H1 (cell line): ENCODE data around the gene SCYL2. TPM values are rescaled to one million over a fixed set of nuclear protein-coding genes. Genes with fewer than 3 reads are reported as not detected.

ENCODE experiments used
- CTCF ChIA-PET: fragments of 300-600 bp; sonication (Branson Sonifier 250); formaldehyde crosslinking; loops from one replicate; lab custom pipeline; 2021; ENCODE audit not compliant: partially characterized antibody; lab: Charles Lee
- POLR2A ChIA-PET: fragments of 300-600 bp; sonication (Branson Sonifier 250); formaldehyde crosslinking; loops from one replicate; lab custom pipeline; 2021; ENCODE audit warnings: inconsistent platforms; ENCODE audit not compliant: partially characterized antibody; lab: Charles Lee
- DNase-seq, 2 experiments: peaks; one replicate each; pipeline versions ENCODE4 v3.0.0 to v3.0.0-alpha.2; 2010 to 2022; ENCODE audit warnings: low spot score in 2 of 2, low read depth in 1 of 2, mixed read lengths in 1 of 2
- FAIRE-seq: peaks from 2 replicates; lab custom pipeline; 2011; peaks lifted over from hg19 to GRCh38; lab: Jason Lieb, UNC
- H2AFZ ChIP-seq: 2 replicates; pipeline ENCODE4 v1.8.1; 2012; ENCODE audit warnings: low read length, inconsistent platforms
- H2AK5ac ChIP-seq: 2 replicates; pipeline ENCODE4 v1.6.1; 2013; ENCODE audit warnings: low read depth, low read length
- H2BK120ac ChIP-seq: replicated peaks from 2 replicates; pipeline ENCODE3; 2013; ENCODE audit warnings: low read depth, low read length, inconsistent platforms
- H2BK12ac ChIP-seq: 2 replicates; pipeline ENCODE4 v1.6.1; 2013; ENCODE audit warnings: low read depth, low read length
- H2BK15ac ChIP-seq: 2 replicates; pipeline ENCODE4 v1.6.1; 2013; ENCODE audit warnings: low read length
- H2BK20ac ChIP-seq: 2 replicates; pipeline ENCODE4 v1.6.1; 2013; ENCODE audit warnings: low read length
- H2BK5ac ChIP-seq: 2 replicates; pipeline ENCODE4 v1.6.1; 2013; ENCODE audit warnings: low read depth, low read length
- H3K14ac ChIP-seq: 2 replicates; pipeline ENCODE4 v1.6.1; 2013; ENCODE audit warnings: inconsistent platforms; ENCODE audit not compliant: insufficient read length
- H3K18ac ChIP-seq: 2 replicates; pipeline ENCODE4 v1.6.1; 2013; ENCODE audit warnings: low read length; ENCODE audit errors: extremely low read depth
- H3K23ac ChIP-seq: 2 replicates; pipeline ENCODE4 v1.6.1; 2013; ENCODE audit warnings: inconsistent platforms; ENCODE audit not compliant: insufficient read length
- H3K23me2 ChIP-seq: 2 replicates; pipeline ENCODE4 v1.6.1; 2013; ENCODE audit warnings: low read depth, low read length
- H3K27ac ChIP-seq: 2 replicates; pipeline ENCODE4 v1.6.1; 2011; ENCODE audit warnings: low read depth, low read length, inconsistent platforms
- H3K27me3 ChIP-seq, 4 experiments: replicated peaks in 1 of 4; 1 replicate in 1 of 4; 2 replicates in 3 of 4; pipeline versions ENCODE4 v1.6.1 to v1.8.1; 2011 to 2013; ENCODE audit warnings: low read length in 3 of 4, mild to moderate bottlenecking in 3 of 4, inconsistent platforms in 2 of 4, mixed read lengths in 2 of 4, moderate library complexity in 1 of 4; ENCODE audit not compliant: control insufficient read depth in 3 of 4, insufficient read depth in 3 of 4; ENCODE audit errors: extremely low read depth in 1 of 4
- H3K36me3 ChIP-seq, 4 experiments: 2 replicates each; pipeline versions ENCODE4 v1.6.1 to v1.8.1; 2011 to 2013; ENCODE audit warnings: mild to moderate bottlenecking in 4 of 4, low read length in 3 of 4, moderate library complexity in 2 of 4, control low read depth in 1 of 4, inconsistent platforms in 1 of 4; ENCODE audit not compliant: insufficient read depth in 4 of 4, control insufficient read depth in 2 of 4
- H3K4ac ChIP-seq: replicated peaks from 2 replicates; pipeline ENCODE3; 2013; ENCODE audit warnings: low read length, low read depth, mixed read lengths, inconsistent platforms; ENCODE audit not compliant: insufficient read length
- H3K4me1 ChIP-seq, 4 experiments: replicated peaks in 1 of 4; 1 replicate in 1 of 4; 2 replicates in 3 of 4; pipeline versions ENCODE4 v1.6.1 to v1.8.1; 2011 to 2013; ENCODE audit warnings: low read length in 3 of 4, inconsistent platforms in 2 of 4, mixed read lengths in 1 of 4; ENCODE audit not compliant: insufficient read depth in 4 of 4, control insufficient read depth in 3 of 4
- H3K4me2 ChIP-seq, 2 experiments: 2 replicates each; pipeline versions ENCODE4 v1.6.1 to v1.8.1; 2011 to 2013; ENCODE audit warnings: low read depth in 2 of 2, low read length in 2 of 2, control low read depth in 1 of 2, inconsistent platforms in 1 of 2, mild to moderate bottlenecking in 1 of 2; ENCODE audit not compliant: insufficient read depth in 1 of 2
- H3K4me3 ChIP-seq, 4 experiments: fragments of 200-600, 300-600 bp in 1 of 4; sonication (generic), shearing (Covaris generic), sonication (Bioruptor Twin) in 1 of 4; 2 replicates each; pipeline versions ENCODE4 v1.5.1 to v1.8.1; 2011 to 2016; ENCODE audit warnings: low read length in 4 of 4, low read depth in 3 of 4, control low read depth in 2 of 4, inconsistent platforms in 2 of 4, mild to moderate bottlenecking in 2 of 4, mixed read lengths in 1 of 4, moderate library complexity in 1 of 4; ENCODE audit not compliant: insufficient read depth in 2 of 4; ENCODE audit errors: extremely low read depth in 1 of 4
- H3K56ac ChIP-seq: replicated peaks from 2 replicates; pipeline ENCODE3; 2013; ENCODE audit warnings: low read depth, mild to moderate bottlenecking, mixed read lengths, low read length, inconsistent platforms; ENCODE audit not compliant: insufficient read length
- H3K79me1 ChIP-seq: 2 replicates; pipeline ENCODE4 v1.6.1; 2013; ENCODE audit warnings: low read depth, low read length, control low read depth
- H3K79me2 ChIP-seq, 2 experiments: 2 replicates each; pipeline versions ENCODE4 v1.6.1 to v1.8.1; 2012 to 2013; ENCODE audit warnings: low read length in 2 of 2, mild to moderate bottlenecking in 2 of 2, inconsistent platforms in 1 of 2; ENCODE audit not compliant: insufficient read depth in 2 of 2, control insufficient read depth in 1 of 2
- H3K9ac ChIP-seq, 4 experiments: replicated peaks in 1 of 4; 1 replicate in 1 of 4; 2 replicates in 3 of 4; pipeline versions ENCODE4 v1.6.1 to v1.8.1; 2011 to 2013; ENCODE audit warnings: low read depth in 3 of 4, low read length in 3 of 4, control low read depth in 2 of 4, mild to moderate bottlenecking in 2 of 4, moderate library complexity in 2 of 4, inconsistent platforms in 1 of 4; ENCODE audit errors: extremely low read depth in 1 of 4
- H3K9me3 ChIP-seq, 2 experiments: 2 replicates each; pipeline versions ENCODE4 v1.6.1 to v1.8.1; 2012 to 2013; ENCODE audit warnings: mild to moderate bottlenecking in 2 of 2, moderate library complexity in 2 of 2, control low read depth in 1 of 2, inconsistent platforms in 1 of 2, low read depth in 1 of 2, low read length in 1 of 2, mixed read lengths in 1 of 2; ENCODE audit not compliant: insufficient read depth in 2 of 2
- H4K20me1 ChIP-seq, 2 experiments: replicated peaks in 1 of 2; 2 replicates each; pipeline versions ENCODE3 to v1.8.1; 2011 to 2013; ENCODE audit warnings: inconsistent platforms in 2 of 2, low read length in 2 of 2, mild to moderate bottlenecking in 1 of 2; ENCODE audit not compliant: insufficient read depth in 2 of 2, control insufficient read depth in 1 of 2
- H4K5ac ChIP-seq: 2 replicates; pipeline ENCODE4 v1.6.1; 2013; ENCODE audit warnings: low read length, low read depth, mixed read lengths, inconsistent platforms; ENCODE audit not compliant: insufficient read length
- H4K8ac ChIP-seq: 2 replicates; pipeline ENCODE4 v1.8.0; 2013; ENCODE audit warnings: mild to moderate bottlenecking, moderate library complexity, low read length, inconsistent platforms; ENCODE audit not compliant: insufficient read depth; ENCODE audit errors: extremely low read depth
- H4K91ac ChIP-seq: replicated peaks from 2 replicates; pipeline ENCODE3; 2013; ENCODE audit warnings: low read length, mixed read lengths, inconsistent platforms; ENCODE audit not compliant: insufficient read length
- GABPA ChIP-seq: IDR thresholded peaks from 2 replicates; pipeline ENCODE4 v1.6.1; 2011; ENCODE audit warnings: mild to moderate bottlenecking, low read length, moderate library complexity, borderline replicate concordance; ENCODE audit not compliant: insufficient read depth
- HDAC6 ChIP-seq: IDR thresholded peaks from one replicate; pipeline ENCODE4 v1.7.1; 2012; ENCODE audit warnings: low read depth, mild to moderate bottlenecking, inconsistent platforms, low read length, moderate library complexity
- JUN ChIP-seq: IDR thresholded peaks from 2 replicates; pipeline ENCODE4 v1.6.1; 2011; ENCODE audit warnings: low read depth, mild to moderate bottlenecking, improper control_type of control experiment, low read length
- NRF1 ChIP-seq: IDR thresholded peaks from 2 replicates; pipeline ENCODE4 v1.6.1; 2011; ENCODE audit warnings: mild to moderate bottlenecking, low read depth, low read length, improper control_type of control experiment
- POU5F1 ChIP-seq: IDR thresholded peaks from 2 replicates; pipeline ENCODE4 v1.6.1; 2011; ENCODE audit warnings: low read depth, mild to moderate bottlenecking, low read length, moderate library complexity
- SIX5 ChIP-seq: IDR thresholded peaks from 2 replicates; pipeline ENCODE4 v1.6.1; 2011; ENCODE audit warnings: mild to moderate bottlenecking, low read depth, low read length
- SRF ChIP-seq: IDR thresholded peaks from 2 replicates; pipeline ENCODE4 v1.6.1; 2011; ENCODE audit warnings: mild to moderate bottlenecking, low read depth, low read length, moderate library complexity
- SUZ12 ChIP-seq: fragments of 200-600 bp; sonication (generic); IDR thresholded peaks from 2 replicates; pipeline ENCODE4 v1.6.1; 2012; ENCODE audit warnings: mild to moderate bottlenecking, inconsistent platforms, low read length, moderate library complexity, mixed read lengths
- WGBS, 2 experiments: shearing (Covaris generic) in 1 of 2; methylation state at CpG; one replicate each; pipeline versions ENCODE4 v1.1.6 to v1.1.7; 2013 to 2015; ENCODE audit warnings: low lambda C conversion rate in 2 of 2, mixed read lengths in 2 of 2, inconsistent platforms in 1 of 2, low coverage in 1 of 2, missing lambda C conversion rate in 1 of 2; ENCODE audit not compliant: insufficient replicate concordance in 2 of 2, insufficient coverage in 1 of 2, insufficient read length in 1 of 2; ENCODE audit errors: extremely low coverage in 1 of 2, missing lambda C conversion rate in 1 of 2; 5-methylcytosine and 5-hydroxymethylcytosine counted together
- polyA plus RNA-seq, 7 experiments: library from polyadenylated mRNA; depleted of rRNA in 3 of 7; stranded (reverse) in 5 of 7; unstranded in 2 of 7; fragments of >200 nt in 5 of 7; fragments of 200-250 nt in 2 of 7; gene quantifications; 1 replicate in 5 of 7; 2 replicates in 1 of 7; 4 replicates in 1 of 7; pipeline versions ENCODE4 v1.2.1 to v1.2.3, GENCODE V29; 2011 to 2013; ENCODE audit warnings: missing spikeins in 2 of 7, mixed read lengths in 2 of 7
- total RNA-seq: library from RNA; stranded (reverse); fragmentation: NEBNext Ultra II Directional; extraction: Animal tissue kit (Norgen Biotek cat#: 25700); gene quantifications from 2 replicates; pipeline ENCODE4 v1.2.1, GENCODE V29; 2021

Gene SCYL2
- total and polyA plus RNA-seq, 2 of the 8 experiments (the other 6 are each of a cell fraction or from before 2014, with no cell fraction given): 8.9 to 48.7 TPM

DNA sequence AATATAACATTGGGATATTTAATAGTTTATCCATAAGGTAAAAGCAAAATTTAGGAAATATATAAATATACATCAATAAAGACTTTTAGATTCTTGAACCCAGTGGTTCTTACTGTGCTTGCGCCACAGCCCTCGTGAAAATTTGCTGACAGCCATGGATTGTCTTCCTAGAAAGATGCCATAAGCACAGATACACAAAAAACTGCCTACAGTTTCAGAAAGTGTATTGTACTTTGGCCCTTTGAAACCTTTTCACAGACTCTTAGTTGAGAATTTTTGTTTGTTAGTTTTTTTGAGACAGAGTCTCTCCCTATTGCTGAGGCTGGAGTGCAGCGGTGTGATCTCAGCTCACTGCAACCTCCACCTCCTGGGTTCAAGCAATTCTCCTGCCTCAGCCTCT lies 28.2 kb upstream of the SCYL2 start:
- H2AK5ac ChIP-seq: no peak overlapping the region
- CTCF ChIA-PET: interaction anchor here (0.7 kb wide), 1 partner anchor 78 kb away, joined by 3 read pairs; no protein-coding TSS in a partner anchor
- H3K79me2 ChIP-seq: no peaks in the 10 kb centered on the region
- no peak overlapping the region for H3K23ac ChIP-seq
- no peak overlapping the region for H2BK5ac ChIP-seq
- H4K91ac ChIP-seq: no peak overlapping the region
- no peak overlapping the region for H2BK20ac ChIP-seq
- no peak overlapping the region for H2BK120ac ChIP-seq
- no peak overlapping the region for H4K5ac ChIP-seq
- H3K23me2 ChIP-seq: no peaks in the 10 kb centered on the region
- no peaks in the 10 kb centered on the region for H3K4me1 ChIP-seq
- DNase-seq (no peak), FAIRE-seq (no peak)
- H3K9me3 ChIP-seq: no peaks in the 10 kb centered on the region
- no peak overlapping the region for H3K4me3 ChIP-seq
- no peak overlapping the region for H3K56ac ChIP-seq
- H3K79me1 ChIP-seq: no peaks in the 10 kb centered on the region
- no peaks in the 10 kb centered on the region for H3K27me3 ChIP-seq
- no peak overlapping the region for H3K9ac ChIP-seq
- no peak overlapping the region for H3K4me2 ChIP-seq
- TF ChIP-seq NRF1 (no peak), SUZ12 (no peak), JUN (no peak), SIX5 (no peak), POU5F1 (no peak), SRF (no peak), GABPA (no peak), HDAC6 (no peak)
- no peak overlapping the region for H3K18ac ChIP-seq
- H2BK12ac ChIP-seq: no peak overlapping the region
- no peak overlapping the region for H3K14ac ChIP-seq
- no peaks in the 10 kb centered on the region for H3K36me3 ChIP-seq
- POLR2A ChIA-PET: interaction anchor here (0.6 to 1.7 kb wide), 3 partner anchors 12 to 729 kb away, joined by 3 to 4 read pairs (median 3); no protein-coding TSS in a partner anchor
- H2BK15ac ChIP-seq: no peak overlapping the region
- no peak overlapping the region for H3K4ac ChIP-seq
- 100% methylated on average over 3 of the region's 3 CpGs; no CpG with 5 or more reads in 1 of the 2 experiments for WGBS, 2 experiments
- peaks cover 0 to 2% of the 10 kb centered on the region in 2 experiments for H4K20me1 ChIP-seq
- no peak overlapping the region for H4K8ac ChIP-seq
- H3K27ac ChIP-seq: no peak overlapping the region
- H2AFZ ChIP-seq: no peak overlapping the region
